K562 (cell line): ENCODE results near the gene POSTN.

Experiments used
- C11orf30 ChIP-seq: fragments of 450-650 bp; IDR thresholded peaks from 2 replicates; pipeline ENCODE4 v1.6.1; 2016; ENCODE audit warnings: low read depth, mild to moderate bottlenecking
- CTCF ChIP-seq, 3 experiments: IDR thresholded peaks in 2 of 3; conservative IDR thresholded peaks in 1 of 3; 2 replicates each; pipeline ENCODE4 v1.5.1; 2011 to 2012; ENCODE audit warnings: low read length in 3 of 3, mild to moderate bottlenecking in 3 of 3, control low read depth in 2 of 3, improper control_type of control experiment in 1 of 3, inconsistent platforms in 1 of 3, low read depth in 1 of 3, mixed read lengths in 1 of 3, moderate library complexity in 1 of 3; ENCODE audit not compliant: insufficient read depth in 2 of 3
- JUND ChIP-seq, 2 experiments: IDR thresholded peaks; 2 replicates in 1 of 2; 3 replicates in 1 of 2; pipeline ENCODE4 v1.6.1; 2011; ENCODE audit warnings: borderline replicate concordance in 2 of 2, low read depth in 2 of 2, low read length in 2 of 2, improper control_type of control experiment in 1 of 2, missing biosample characterization in 1 of 2, missing genetic modification characterization in 1 of 2, missing genetic modification reagents in 1 of 2
- MEIS2 ChIP-seq: fragments of 450-650 bp; IDR thresholded peaks from 2 replicates; pipeline ENCODE4 v1.6.1; 2014; ENCODE audit warnings: mild to moderate bottlenecking; ENCODE audit not compliant: partially characterized antibody
- POLR2A ChIP-seq: fragments of 450-650 bp; conservative IDR thresholded peaks from 2 replicates; pipeline ENCODE4 v1.6.1; 2016
- REST ChIP-seq, 2 experiments: fragments of 450-650 bp; formaldehyde crosslinking in 1 of 2; IDR thresholded peaks; 2 replicates each; pipeline versions ENCODE4 v1.4.0 to v1.6.1; 2014 to 2020; ENCODE audit warnings: mild to moderate bottlenecking in 2 of 2, borderline replicate concordance in 1 of 2, low read depth in 1 of 2
- RFX7 ChIP-seq: fragments of 250-450 bp; sonication (Bioruptor Pico); IDR thresholded peaks from 2 replicates; pipeline ENCODE4 v1.5.1; 2021; ENCODE audit warnings: mild to moderate bottlenecking
- SMAD1 ChIP-seq: fragments of 150-350 bp; IDR thresholded peaks from 2 replicates; pipeline ENCODE4 v1.6.1; 2014; ENCODE audit warnings: low read length, low read depth; ENCODE audit not compliant: partially characterized antibody
- STAG1 ChIP-seq: sonication (generic); formaldehyde crosslinking; IDR thresholded peaks from 2 replicates; pipeline ENCODE4 v1.5.0; 2020; ENCODE audit warnings: missing genetic modification reagents, borderline replicate concordance
- ZFP1 ChIP-seq: fragments of 450-650 bp; formaldehyde crosslinking; IDR thresholded peaks from 2 replicates; pipeline ENCODE4 v1.4.0; 2020; ENCODE audit warnings: mild to moderate bottlenecking, mixed read lengths
- TF ChIP-seq, protein P1 (sequence below): fragments of 150-350 bp; IDR thresholded peaks from 2 replicates; pipeline ENCODE4 v1.6.1; 2014; ENCODE audit warnings: low read depth, mild to moderate bottlenecking, low read length, borderline replicate concordance

DNA sequence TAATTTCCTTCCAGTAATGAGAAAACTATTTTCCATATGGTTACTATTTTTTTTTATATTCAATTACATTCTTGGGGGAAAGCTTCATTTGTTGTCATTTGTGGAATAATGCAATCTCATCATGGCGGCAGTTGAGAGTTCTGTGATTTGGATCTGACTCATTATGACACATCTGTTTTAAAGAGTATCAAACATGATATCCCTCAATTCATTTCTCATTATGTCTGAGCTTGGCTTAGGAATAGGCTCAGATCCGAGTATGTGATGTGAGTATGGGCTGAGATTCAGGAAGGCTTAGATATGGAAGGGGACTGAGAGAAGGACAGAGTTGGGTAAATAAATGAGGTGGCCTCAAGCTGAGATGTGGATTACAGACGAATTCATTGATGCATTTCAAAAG lies 64.4 kb downstream of the POSTN start:
- TF ChIP-seq MEIS2 (no peak), POLR2A (no peak), CTCF (IDR thresholded peaks at IDR 0.05 in 2 of 3, conservative IDR thresholded peaks at IDR 0.05 in 1 of 3; ENCODE audit: insufficient read depth in 2 of 3, low read depth in 1 of 3, low read length in 3 of 3) (no peak), RFX7 (CRISPR knock-in tag) (no peak), ZFP1 (CRISPR knock-in tag) (no peak), JUND (IDR thresholded peaks at IDR 0.05; ENCODE audit: borderline replicate concordance, low read depth, low read length) (no peak), JUND (tag; IDR thresholded peaks at IDR 0.05; ENCODE audit: borderline replicate concordance, low read depth, low read length) (no peak), STAG1 (CRISPR knock-in tag) (no peak), C11orf30 (no peak), REST (IDR thresholded peaks at IDR 0.05; ENCODE audit: borderline replicate concordance) (no peak), REST (CRISPR knock-in tag; IDR thresholded peaks at IDR 0.05; ENCODE audit: low read depth) (no peak), SMAD1 (no peak)
- TF ChIP-seq, protein P1, sequence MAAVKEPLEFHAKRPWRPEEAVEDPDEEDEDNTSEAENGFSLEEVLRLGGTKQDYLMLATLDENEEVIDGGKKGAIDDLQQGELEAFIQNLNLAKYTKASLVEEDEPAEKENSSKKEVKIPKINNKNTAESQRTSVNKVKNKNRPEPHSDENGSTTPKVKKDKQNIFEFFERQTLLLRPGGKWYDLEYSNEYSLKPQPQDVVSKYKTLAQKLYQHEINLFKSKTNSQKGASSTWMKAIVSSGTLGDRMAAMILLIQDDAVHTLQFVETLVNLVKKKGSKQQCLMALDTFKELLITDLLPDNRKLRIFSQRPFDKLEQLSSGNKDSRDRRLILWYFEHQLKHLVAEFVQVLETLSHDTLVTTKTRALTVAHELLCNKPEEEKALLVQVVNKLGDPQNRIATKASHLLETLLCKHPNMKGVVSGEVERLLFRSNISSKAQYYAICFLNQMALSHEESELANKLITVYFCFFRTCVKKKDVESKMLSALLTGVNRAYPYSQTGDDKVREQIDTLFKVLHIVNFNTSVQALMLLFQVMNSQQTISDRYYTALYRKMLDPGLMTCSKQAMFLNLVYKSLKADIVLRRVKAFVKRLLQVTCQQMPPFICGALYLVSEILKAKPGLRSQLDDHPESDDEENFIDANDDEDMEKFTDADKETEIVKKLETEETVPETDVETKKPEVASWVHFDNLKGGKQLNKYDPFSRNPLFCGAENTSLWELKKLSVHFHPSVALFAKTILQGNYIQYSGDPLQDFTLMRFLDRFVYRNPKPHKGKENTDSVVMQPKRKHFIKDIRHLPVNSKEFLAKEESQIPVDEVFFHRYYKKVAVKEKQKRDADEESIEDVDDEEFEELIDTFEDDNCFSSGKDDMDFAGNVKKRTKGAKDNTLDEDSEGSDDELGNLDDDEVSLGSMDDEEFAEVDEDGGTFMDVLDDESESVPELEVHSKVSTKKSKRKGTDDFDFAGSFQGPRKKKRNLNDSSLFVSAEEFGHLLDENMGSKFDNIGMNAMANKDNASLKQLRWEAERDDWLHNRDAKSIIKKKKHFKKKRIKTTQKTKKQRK, result no peak
